ENCODE measurements around the gene ANKRD63.

DNA sequence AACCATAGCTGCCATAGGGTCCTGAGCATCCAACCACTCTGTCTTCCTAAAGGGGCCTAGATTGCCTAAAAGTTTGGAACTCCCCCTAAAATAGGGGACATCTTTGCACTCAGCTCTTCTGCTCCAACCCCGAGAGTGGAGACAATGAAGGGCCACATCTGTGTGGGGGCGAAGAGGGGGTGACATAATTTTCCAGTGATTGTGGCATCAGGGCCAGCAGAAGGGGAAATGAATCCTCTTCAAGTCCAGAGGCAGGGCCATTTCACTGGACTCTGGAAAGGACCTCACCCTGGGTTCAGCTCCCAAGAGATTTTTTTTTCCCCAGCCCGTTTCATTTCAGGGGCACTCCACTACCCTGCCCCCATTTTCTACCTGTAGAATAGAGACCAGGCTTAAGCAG lies 4.6 kb upstream of the ANKRD63 start:
- TF ChIP-seq, protein P1, sequence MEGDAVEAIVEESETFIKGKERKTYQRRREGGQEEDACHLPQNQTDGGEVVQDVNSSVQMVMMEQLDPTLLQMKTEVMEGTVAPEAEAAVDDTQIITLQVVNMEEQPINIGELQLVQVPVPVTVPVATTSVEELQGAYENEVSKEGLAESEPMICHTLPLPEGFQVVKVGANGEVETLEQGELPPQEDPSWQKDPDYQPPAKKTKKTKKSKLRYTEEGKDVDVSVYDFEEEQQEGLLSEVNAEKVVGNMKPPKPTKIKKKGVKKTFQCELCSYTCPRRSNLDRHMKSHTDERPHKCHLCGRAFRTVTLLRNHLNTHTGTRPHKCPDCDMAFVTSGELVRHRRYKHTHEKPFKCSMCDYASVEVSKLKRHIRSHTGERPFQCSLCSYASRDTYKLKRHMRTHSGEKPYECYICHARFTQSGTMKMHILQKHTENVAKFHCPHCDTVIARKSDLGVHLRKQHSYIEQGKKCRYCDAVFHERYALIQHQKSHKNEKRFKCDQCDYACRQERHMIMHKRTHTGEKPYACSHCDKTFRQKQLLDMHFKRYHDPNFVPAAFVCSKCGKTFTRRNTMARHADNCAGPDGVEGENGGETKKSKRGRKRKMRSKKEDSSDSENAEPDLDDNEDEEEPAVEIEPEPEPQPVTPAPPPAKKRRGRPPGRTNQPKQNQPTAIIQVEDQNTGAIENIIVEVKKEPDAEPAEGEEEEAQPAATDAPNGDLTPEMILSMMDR (IDR thresholded peaks at IDR 0.05; ENCODE audit: low read depth, low read length, poor library complexity, severe bottlenecking): no peak
- TF ChIP-seq EZH2phosphoT487 (IDR thresholded peaks at IDR 0.05; ENCODE audit: borderline replicate concordance, low read length): no peak
